ENCODE measurements around the gene PHRF1. TPM values are rescaled to one million over a fixed set of nuclear protein-coding genes. Genes with fewer than 3 reads are reported as not detected.

PHRF1 gene
- total RNA-seq, 2 donors from 2014 or later = 12.4 to 14.2 TPM

- no peaks in the 10 kb centered on the region for H3K36me3 ChIP-seq
- DNase-seq (ENCODE audit: low spot score) = no peak
- H3K27me3 ChIP-seq = no peaks in the 10 kb centered on the region
- peak overlapping the region in 1 of 2 donors; percentile 67 for H3K27ac ChIP-seq
- H3K4me3 ChIP-seq = peak overlapping the region; percentile 55 to 68
- H3K4me1 ChIP-seq = peaks cover 0 to 46% of the 10 kb centered on the region in 2 donors
- H3K9me3 ChIP-seq = no peaks in the 10 kb centered on the region
- no peak for TF ChIP-seq CTCF (IDR thresholded peaks at IDR 0.05)
Measured at GRCh38 chr11:574632-575312, 1.5 kb upstream of the PHRF1 start.

- Histone ChIP-seq H3K27ac (peak overlapping the region; percentile 61 to 67), H3K4me1 (peaks cover 0 to 51% of the 10 kb centered on the region in 2 donors), H3K27me3 (no peaks in the 10 kb centered on the region), H3K4me3 (peak overlapping the region; percentile 55 to 68), H3K9me3 (no peaks in the 10 kb centered on the region), H3K36me3 (no peaks in the 10 kb centered on the region)
- no peak for TF ChIP-seq CTCF (IDR thresholded peaks at IDR 0.05)
- DNase-seq (ENCODE audit: low spot score) = peak; percentile 62
Measured at GRCh38 chr11:575313-575995, 816 bp upstream of the PHRF1 start.

DNA sequence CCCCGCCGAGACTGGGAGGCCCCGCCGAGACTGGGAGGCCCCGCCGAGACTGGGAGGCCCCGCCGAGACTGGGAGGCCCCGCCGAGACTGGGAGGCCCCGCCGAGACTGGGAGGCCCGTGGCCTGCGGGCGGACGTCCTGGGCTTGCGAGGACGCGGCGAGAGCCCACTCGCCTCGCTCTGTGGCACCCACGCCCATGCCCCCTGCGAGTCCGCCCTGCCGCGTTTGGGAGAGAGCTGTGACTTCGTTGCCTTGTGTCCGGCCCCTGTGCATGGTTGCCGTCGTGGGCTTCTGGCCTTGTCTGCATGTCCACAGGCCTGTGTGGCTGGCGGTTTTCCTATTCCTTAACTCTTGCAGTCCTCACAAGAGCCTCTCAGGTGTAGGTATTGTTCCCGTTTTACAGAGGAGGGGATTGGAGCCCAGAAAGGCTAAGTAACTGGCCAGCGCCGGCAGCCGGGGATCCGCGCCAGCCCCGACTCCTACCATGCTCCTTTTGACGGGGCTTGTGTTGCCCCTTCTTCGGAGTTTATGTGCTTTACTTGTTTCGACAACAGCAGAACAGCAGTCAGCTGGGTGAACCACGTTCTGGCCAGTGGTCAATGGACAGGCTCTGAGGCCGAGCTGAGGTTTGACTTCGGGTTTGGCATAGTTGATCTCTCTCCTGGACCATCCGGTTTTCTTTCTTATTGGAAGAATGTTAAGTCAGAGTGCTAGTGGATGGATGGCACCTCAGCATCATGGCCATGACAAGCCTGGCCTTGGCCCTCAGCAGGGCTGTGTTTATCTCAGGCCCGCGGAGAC is 741 bp downstream of the PHRF1 start:
- TF ChIP-seq CTCF (IDR thresholded peaks at IDR 0.05) = no peak
- Histone ChIP-seq H3K9me3 (no peaks in the 10 kb centered on the region), H3K27ac (peak overlapping the region; percentile 30 to 89), H3K4me1 (peaks cover 0 to 65% of the 10 kb centered on the region in 2 donors), H3K4me3 (peak overlapping the region; percentile 84 to 87), H3K27me3 (no peaks in the 10 kb centered on the region), H3K36me3 (peaks cover 5% of the 10 kb centered on the region)
- no peak for DNase-seq (ENCODE audit: low spot score)

DNA sequence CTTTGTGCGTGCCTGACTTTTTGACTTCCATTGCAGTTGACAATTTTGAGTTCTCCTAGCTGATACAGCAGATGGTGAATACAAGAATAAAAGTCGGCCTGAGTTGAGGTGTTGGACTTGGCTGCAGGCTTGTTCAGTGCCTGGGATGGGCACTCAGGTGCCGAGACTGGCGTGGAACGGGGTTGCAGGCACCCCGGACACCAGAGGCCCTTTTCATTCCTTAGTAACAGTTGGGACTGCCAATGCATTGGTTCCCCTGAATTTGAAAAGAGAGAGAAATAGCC is 1.3 kb downstream of the PHRF1 start:
- no peak for DNase-seq (ENCODE audit: low spot score)
- Histone ChIP-seq H3K36me3 (peaks cover 10% of the 10 kb centered on the region), H3K27me3 (no peaks in the 10 kb centered on the region), H3K4me1 (peaks cover 0 to 65% of the 10 kb centered on the region in 2 donors), H3K4me3 (peak overlapping the region; percentile 84 to 87), H3K27ac (peak overlapping the region in 1 of 2 donors; percentile 89), H3K9me3 (no peaks in the 10 kb centered on the region)
- TF ChIP-seq CTCF (IDR thresholded peaks at IDR 0.05) = no peak

DNA sequence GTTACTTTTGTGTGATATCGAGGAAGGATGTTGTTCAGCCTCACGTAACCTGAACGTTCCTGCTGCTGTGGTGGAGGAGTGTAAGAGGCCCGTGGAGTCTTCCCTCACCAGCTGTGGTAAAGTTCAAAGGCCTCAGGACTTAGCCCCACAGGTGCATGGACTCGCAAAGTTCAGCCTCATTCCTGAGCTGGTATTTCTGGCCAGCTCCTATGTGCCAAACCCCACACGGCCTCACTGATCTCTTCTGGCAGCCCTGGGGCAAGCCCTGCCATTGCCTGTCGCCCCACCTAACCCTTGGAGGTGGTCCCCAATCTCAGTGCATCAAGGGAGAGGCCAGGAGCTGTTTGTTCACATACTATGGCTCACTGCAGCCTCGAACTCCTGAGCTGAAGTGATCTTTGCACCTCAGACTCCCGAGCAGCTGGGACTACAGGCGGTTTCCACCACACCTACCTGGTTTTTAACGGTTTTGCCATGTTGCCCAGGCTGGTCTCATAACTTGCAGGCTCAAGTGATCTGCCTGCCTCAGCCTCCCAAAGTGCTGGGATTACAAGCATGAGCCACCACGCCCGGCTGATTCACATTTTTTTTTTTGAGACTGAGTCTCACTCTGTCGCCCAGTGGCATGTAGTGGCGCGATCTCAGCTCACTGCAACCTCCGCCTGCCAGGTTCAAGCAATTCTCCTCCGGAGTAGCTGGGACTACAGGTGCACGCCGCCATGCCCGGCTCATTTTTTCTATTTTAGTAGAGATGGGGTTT is 2.2 kb downstream of the PHRF1 start:
- no peak overlapping the region for H3K4me3 ChIP-seq
- no peak for TF ChIP-seq CTCF (IDR thresholded peaks at IDR 0.05)
- peaks cover 0 to 65% of the 10 kb centered on the region in 2 donors for H3K4me1 ChIP-seq
- H3K9me3 ChIP-seq = no peaks in the 10 kb centered on the region
- H3K27ac ChIP-seq = no peak overlapping the region
- H3K27me3 ChIP-seq = no peaks in the 10 kb centered on the region
- H3K36me3 ChIP-seq = peaks cover 19% of the 10 kb centered on the region
- no peak for DNase-seq (ENCODE audit: low spot score)

Data from right atrium auricular region (tissue), 2 donors.